IPS-NIHi7 (cell line): ENCODE measurements around the gene ZNF709.
"Not testable (repeated sequence)": the region's sequence is repeated elsewhere in the genome, so short reads cannot be mapped to it uniquely, and the experiment has no call there.

Experiments used
- DNase-seq: peaks from one replicate; pipeline ENCODE4 v3.0.0; 2012; ENCODE audit warnings: mixed read lengths; ENCODE audit errors: extremely low spot score

ZNF709 gene

DNA sequence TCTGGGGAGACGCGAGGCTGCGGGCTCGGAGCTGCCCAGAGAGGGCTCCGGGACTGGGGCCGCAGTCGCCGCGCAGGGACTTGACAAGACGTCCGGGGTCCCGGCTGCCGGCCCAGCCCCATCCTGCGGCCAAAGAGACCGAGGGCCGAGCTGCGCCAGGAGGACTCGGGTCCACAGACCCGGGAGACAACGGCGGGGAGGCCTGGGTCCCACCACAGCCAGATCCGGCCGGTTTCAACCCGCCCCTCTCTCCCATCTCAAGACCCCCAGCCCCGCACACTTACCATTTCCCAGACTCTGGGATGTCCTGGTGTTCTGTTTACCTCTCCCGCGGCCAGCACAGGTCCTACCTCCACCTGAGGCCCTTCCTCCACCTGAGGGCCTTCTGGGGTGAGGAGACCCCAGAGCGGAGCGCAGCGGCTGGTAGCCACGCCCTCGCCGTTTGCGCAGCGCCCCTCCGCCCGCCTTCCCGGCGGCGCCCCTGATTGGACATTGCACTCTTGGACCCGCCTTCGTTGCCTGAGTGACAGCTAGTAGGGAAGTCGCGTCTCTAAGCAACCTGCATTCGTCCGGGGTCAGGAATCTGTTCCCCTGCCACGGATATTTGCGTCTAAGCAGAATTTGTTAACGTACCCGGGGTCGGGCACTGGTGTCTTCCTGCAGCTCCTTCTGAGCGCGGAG, at the start of gene ZNF709:
Gene ZNF709, minus strand, starts transcription at position 446 of the 681 bp plus-strand sequence. Its CDS starts 159 bp downstream, at position 287.
- DNase-seq = peak; percentile 96

DNA sequence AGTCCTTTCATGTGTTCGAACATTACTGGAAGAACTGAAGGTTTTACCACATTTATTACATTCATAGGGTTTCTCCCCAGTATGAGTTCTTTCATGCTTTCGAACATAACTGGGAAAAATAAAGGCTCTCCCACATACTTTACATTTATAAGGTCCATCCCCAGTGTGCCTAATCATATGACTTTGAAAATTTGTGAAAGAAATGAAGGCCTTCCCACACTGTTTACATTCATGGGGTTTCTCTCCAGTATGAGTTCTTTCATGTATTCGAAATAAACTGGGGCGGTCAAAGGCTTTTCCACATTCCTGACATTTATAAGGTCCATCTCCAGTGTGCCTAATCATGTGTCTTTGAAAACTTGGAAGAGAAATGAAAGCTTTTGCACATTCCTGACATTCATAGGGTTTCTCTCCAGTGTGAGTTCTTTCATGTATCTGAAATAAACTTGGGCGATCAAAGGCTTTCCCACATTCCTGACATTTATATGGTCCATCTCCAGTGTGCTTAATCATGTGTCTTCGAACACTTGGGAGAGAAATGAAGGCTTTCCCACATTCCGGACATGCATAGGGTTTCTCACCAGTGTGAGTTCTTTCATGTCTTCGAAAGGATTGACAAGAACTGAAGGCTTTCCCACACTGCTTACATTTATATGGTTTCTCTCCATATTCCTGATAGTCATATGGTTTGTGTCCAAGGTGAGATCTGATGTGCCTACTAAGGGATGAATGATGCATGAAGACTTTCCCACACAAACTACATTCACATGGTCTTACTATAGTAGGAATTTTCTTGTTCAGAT, 42.6 kb upstream of the ZNF709 start:
- DNase-seq = no peak

DNA sequence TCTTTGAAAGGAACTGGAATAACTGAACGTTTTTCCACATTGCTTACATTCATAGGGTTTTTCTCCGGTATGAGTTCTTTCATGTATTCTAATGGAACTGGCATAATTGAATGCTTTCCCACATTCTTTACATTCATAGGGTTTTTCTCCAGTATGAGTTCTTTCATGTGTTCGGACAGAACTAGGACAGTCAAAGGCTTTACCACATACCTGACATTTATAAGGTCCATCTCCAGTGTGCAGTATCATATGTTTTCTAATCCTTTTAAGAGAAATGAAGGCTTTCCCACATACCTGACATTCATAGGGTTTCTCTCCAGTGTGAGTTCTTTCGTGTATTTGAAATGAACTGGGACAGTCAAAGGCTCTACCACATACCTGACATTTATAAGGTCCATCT, 41.9 kb upstream of the ZNF709 start:
- no peak for DNase-seq

DNA sequence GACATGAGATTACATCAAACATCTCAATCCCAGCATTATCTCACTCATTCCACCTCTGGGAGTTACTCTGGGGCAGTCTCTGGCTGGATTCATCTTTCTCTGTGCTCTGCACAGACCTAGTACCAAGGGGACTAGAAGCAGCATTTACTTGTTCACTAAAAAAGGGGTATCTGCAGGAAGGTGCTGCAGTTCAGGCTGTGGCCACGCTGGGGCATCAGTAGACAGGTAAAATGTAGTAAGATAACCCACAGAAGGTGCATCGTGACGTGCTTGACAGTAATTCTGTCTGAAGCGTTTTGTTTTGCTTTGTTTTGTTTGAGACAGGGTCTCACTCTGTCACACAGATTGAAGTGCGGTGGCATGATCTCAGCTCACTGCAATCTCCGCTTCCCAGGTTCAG, 37.4 kb upstream of the ZNF709 start:
- peak; percentile 53 for DNase-seq

DNA sequence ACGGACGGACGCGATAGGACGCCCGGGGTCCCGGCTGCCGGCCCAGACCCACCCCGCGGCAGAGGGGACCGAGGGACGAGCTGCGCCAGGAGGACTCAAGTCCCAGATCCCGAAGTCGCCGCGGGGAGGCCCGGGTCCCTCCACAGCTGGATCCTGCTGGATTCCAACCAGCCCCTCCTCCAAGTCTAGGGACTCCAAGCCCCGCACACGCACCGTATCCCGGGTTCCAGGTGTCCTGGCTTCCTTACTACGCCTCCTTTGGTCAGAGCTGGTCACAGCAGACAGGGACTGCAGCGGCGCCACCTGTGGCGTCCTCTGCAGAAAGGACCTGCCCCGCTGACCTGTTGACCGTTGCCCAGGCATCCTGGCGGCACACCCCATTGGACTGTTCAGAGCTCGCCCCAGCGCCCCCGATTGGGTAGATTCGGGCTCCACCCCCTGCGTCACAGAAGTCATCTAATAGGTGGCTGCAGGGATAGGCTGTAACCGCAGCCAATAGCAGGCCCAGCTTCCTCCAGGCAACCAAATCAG, 29.0 kb upstream of the ZNF709 start:
- peak; percentile 46 for DNase-seq

DNA sequence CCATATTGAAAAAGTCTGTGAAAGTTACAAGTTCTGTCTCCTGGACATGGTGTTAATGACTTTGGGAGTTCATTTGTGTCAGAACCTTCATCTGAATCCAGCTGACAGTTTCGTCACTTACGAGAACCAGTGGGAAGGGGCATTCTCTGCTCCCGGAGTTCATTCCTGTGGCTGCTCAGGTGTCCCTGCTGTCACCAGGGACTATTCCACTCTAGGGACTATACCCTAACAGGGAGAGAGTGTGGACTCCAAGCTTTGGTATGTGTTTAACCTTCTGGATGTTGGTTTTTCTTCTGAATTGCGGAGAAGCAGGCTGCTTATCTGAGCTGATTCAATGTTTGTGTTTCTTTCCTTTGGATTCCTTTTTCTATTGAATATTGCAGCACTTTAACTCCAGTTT, 12.4 kb upstream of the ZNF709 start:
- no peak for DNase-seq

DNA sequence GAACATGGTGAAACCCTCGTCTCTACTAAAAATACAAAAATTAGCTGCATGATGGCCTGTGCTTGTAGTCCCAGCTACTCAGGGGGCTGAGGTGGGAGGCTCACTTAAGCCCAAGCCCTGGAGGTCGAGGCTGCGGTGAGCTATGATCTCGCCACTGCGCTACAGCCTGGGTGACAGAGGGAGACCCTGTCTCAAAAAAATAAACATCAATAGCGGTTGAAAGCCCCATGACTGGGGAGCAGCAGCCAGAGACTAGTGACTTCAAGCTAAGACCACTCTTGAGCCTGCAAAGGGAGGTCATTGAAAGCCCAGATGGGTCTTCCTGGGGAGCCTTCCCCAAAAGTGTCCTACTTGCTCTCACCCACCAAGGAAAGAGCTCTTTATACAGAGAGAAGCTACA, 11.9 kb upstream of the ZNF709 start:
- no peak for DNase-seq

DNA sequence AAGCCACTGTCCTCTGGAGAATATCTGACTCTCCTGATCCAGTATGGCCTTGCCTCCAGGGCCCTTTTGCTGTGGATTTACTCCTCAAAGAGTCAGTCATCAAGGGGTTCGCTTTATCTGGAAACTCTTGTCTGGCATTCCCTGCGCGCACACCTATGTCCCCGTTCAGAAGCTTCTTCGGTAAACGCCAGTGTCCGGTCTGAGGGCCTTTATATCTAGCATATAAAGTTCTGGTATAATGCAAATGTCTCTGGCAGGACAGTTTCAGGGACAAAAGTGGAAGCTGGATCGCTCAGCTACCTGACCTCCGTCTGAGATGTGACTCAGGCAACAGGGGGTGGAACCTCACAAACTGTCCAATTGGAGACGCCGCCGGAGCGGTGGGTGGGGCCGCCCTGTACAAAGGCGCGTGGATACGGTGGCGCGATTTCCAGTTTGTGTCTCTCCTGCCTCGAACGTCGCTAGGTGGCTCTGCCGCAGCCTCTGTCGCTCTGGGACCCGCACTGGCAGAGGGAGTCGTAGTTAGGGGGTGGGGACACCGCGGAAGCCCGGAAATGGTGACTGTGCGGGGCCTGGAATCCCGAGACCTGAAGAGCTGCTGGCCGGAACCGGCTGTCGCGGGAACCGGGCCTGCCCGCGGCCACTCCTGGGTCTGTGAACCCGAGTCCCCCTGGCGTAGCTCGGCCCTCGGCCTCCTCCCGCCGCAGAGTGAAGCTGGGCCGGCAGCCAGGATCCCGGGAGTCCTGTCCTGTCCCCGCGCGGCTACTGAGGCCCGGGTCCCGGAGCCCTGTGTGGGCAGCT, 10.6 kb upstream of the ZNF709 start:
- DNase-seq = peak; percentile 91

DNA sequence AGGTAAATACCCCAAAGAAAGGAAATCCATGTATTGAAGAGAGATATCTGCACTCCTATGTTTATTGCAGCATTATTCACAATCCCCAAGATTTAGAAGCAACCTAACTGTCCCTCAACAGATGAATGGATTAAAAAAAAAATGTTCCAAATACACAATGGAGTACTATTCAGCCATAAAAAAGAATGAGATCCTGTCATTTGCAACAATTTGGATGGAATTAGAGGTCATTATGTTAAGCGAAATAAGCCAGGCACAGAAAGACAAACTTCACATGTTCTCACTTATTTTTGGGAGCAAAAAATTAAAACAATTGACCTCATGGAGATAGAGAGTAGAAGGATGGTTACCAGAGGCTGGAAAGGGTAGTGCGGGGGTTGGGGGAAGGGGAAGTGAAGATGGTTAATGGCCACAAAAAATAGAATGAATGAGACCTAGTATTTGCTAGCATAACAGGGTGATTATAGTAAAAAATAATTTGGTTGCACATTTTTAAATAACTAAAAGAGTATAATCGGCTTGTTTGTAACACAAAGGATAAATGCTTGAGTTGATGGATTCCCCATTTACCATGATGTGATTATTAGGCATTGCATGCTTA, 9.7 kb upstream of the ZNF709 start:
- DNase-seq = no peak

DNA sequence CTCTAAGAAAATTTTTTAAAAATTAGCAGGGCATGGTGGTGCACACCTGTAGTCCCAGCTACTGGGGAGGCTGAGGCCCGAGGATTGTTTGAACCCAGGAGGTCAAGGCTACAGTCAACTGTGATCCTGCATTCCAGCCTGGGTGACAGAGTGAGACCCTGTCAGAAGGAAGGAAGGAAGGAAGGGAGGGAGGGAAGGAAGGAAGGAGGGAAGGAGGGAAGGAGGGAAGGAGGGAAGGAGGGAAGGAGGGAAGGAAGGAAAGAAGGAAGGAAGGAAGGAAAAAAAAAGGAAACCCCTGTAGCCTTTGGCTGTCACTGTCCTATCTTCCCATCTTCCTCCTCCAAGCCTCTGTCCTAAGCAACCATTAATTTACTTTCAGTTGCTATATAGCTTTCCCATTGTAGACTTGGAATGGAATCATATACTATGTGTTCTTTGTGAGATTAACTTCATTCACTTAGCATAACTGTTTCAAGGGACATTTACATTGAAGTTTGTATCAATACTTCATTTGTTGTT, 1.7 kb upstream of the ZNF709 start:
- not testable (repeated sequence) for DNase-seq

DNA sequence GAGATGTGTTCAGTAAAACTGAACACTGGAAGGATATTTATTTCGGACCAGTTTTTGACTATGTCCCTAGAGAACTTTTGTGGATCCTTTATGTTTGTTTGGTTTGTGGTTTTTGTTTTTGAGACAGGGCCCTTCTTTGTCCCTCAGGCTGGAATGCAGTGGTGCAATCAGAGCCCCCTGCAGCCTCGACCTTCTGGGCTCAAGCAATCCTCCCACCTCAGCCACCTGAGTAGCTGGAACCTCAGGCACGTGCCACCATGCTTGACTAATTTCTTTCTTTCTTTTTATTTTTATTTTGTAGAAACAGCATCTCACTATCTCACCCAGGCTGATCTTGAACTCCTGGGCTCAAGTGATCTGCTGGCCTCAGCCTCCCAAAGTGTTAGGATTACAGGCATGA, 955 bp upstream of the ZNF709 start:
- no peak for DNase-seq

DNA sequence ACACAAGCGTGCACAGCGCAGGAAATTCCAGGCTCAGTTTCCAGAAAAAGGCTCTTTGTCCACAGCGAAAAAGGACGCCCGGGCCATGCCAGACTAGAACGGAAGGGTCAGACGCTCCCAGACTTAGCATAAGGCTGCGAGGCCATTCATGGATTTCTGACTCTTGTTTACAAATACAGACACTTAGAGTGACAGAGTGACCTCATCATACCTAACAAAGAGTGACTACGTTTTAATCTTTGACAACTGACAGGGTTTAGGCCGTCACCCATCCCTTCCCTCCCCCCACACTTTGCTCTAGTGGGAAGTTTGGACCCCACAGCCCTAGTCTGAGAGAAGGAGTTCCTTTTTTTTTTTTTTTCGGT, 418 bp upstream of the ZNF709 start:
- peak; percentile 25 for DNase-seq

DNA sequence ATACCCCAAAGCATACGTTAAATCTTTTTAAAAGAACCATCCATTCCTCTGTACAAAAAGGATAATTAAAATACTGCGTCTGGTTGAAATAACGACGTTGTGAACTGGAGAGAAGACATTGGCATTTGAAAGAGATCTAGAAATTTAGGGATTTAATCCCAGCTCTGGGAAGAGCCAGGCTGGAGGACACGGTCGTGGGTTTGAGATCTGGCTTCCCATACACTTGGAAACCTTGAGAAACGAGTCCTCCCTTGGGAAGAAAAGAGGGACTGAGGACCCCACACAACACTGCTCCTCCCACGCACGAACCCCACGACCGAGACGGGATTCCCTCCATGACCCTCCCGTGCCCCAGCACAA, 625 bp downstream of the ZNF709 start:
- DNase-seq = no peak

DNA sequence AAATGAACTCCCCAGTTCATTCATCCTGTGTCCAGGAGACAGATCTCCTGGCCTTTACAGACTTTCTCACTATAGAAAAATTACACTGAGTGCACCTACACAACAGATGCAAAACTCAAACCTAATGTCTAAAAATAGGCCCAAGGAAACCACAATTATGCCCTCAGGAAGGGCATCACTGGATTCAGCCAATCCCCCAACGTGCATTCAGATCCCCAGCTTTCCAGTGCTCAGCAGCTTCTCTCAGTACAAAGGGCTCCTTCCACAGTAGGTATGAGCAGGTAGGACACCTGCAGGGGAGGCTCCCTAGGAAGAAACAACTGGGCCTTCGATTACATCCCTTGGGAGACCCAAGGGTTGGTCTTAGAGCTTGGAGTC, 2.1 kb downstream of the ZNF709 start:
- DNase-seq = no peak

DNA sequence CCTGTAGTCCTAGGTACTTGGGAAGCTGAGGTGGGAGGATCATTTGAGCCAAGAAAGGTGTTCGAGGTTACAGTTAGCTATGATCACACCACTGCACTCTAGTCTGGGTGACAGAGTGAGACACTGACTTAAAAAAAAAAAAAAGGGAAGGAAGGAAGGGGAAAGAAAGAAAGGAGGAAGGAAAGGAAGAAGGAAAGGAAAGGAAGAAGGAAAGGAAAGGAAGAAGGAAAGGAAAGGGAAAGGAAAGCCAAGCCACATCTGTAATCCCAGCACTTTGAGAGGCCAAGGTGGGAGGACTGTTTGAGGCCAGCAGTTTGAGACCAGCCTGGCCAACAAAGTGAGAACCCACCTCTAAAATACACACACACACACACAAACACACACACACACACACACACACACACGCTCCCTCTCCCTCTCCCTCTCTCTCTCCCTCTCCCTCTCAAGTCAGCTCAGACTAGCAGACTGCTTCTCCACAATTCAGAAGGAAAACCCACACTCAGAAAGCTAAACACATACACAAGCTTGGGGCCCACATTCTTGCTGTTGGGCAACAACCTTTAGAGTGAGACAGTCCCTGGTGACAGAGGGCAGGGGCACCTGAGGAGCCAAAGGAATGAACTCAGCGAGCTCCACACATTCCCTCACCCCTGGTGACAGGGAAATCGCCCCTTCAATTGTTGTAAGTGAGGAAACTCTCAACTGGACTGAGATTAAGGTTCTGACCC, 2.7 kb downstream of the ZNF709 start:
- DNase-seq = no peak

DNA sequence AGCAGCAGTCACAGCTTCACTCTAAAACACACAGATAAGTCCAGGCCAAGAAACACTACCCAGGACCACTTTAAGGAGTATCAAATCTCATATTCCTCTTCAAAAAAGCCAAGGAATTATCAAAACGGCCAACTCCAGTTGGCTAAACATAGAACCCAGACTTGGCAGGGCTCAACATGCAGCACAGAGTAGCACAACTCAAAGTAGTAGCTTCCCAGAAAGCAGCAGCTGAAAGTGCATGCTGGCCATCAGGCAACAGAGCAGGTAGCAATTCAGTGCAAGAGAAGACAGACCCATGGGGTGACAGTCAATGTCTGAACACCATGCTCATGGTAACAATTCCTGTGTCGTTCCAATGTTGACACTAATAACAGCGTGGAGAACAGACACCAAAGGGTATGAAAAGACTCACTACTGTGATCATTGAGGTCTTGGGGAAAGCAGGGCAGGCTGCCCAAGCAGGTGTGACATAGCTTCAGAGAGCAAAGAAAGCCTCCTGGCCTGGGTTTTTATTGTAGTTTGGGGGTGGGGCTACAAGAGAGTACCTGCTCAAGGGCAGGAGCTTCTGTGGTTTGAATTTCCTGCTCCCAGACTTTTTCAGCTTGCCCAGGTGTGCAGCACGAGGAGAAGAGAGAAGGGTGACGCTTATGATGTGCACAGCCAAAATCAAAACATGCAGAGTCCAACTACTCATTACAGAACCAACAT, 6.2 kb downstream of the ZNF709 start:
- no peak for DNase-seq

DNA sequence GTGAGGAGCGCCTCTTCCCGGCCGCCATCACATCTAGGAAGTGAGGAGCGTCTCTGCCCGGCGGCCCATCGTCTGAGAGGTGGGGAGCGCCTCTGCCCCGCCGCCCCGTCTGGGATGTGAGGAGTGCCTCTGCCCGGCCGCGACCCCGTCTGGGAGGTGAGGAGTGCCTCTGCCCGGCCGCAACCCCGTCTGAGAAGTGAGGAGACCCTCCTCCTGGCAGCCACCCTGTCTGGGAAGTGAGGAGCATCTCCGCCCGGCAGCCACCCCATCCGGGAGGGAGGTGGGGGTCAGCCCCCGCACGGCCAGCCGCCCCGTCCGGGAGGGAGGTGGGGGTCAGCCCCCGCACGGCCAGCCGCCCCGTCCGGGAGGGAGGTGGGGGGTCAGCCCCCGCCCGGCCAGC, 17.0 kb downstream of the ZNF709 start:
- DNase-seq = not testable (repeated sequence)

DNA sequence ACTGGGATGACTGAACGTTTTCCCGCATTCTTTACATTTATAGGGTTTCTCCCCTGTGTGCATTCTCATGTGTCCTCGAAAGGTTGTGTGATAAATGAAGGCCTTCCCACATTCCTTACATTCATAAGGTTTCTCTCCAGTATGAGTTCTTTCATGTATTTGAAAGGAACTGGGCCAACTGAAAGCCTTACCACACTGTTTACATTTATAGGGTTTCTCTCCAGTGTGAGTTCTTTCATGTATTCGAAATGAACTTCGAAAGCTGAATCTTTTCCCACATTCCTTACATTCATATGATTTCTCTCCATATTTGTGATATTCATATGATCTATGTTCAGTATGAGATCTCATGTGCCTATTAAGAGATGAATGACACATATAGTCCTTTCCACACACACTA, 19.4 kb downstream of the ZNF709 start:
- DNase-seq = no peak

DNA sequence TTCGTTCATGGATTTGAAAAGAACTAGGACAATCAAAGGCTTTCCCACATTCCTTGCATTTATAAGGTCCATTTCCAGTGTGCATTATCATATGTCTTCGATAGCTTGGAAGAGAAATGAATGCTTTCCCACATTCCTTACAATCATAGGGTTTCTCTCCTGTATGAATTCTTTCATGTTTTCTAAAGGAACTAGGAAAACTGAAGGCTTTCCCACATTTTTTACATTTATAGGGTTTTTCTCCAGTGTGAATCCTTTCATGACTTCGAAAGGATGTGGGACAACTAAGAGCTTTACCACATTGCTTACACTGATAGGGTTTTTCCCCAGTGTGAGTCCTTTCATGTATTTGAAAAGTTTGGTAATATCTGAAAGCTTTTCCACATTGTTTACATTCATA, 19.8 kb downstream of the ZNF709 start:
- DNase-seq = no peak

DNA sequence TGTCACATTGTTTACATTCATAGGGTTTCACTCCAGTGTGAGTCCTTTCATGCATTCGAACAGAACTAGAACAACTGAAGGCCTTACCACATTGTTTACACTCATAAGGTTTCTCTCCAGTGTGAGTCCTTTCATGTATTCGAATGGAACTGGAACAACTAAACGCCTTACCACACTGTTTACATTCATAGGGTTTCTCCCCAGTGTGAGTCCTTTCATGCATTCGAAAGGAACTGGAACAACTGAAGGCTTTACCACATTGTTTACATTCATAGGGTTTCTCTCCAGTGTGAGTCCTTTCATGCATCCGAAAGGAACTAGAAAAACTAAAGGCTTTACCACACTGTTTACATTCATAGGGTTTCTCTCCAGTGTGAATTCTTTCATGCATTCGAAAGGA, 20.5 kb downstream of the ZNF709 start:
- DNase-seq = not testable (repeated sequence)
